KMS-11 (cell line): ENCODE results near the gene PSG4.
A peak's percentile ranks its signal among the peaks of the same experiment; 100 is the strongest.
"Not testable (repeated sequence)": the region's sequence is repeated elsewhere in the genome, so short reads cannot be mapped to it uniquely, and the experiment has no call there.

Experiments
- H2AFZ ChIP-seq: fragments of 200-600 bp; sonication (generic); 2 replicates; pipeline ENCODE4 v1.6.1; 2016; ENCODE audit warnings: antibody characterized with exemption, mixed run types, low read depth
- H3K27ac ChIP-seq: fragments of 200-600 bp; sonication (generic); 2 replicates; pipeline ENCODE4 v1.6.1; 2016; ENCODE audit warnings: mild to moderate bottlenecking, mixed run types
- H3K27me3 ChIP-seq: fragments of 200-600 bp; sonication (generic); 2 replicates; pipeline ENCODE4 v1.6.1; 2017; ENCODE audit warnings: mild to moderate bottlenecking, low read depth, mixed run types, moderate library complexity; ENCODE audit not compliant: insufficient read depth
- H3K36me3 ChIP-seq: fragments of 200-600 bp; sonication (generic); 2 replicates; pipeline ENCODE4 v1.6.1; 2017; ENCODE audit warnings: mild to moderate bottlenecking, mixed run types; ENCODE audit not compliant: insufficient read depth
- H3K4me1 ChIP-seq: fragments of 200-600 bp; sonication (generic); 2 replicates; pipeline ENCODE4 v1.6.1; 2016; ENCODE audit warnings: mild to moderate bottlenecking, low read depth, mixed run types; ENCODE audit not compliant: poor library complexity, severe bottlenecking
- H3K4me2 ChIP-seq: fragments of 200-600 bp; sonication (generic); 2 replicates; pipeline ENCODE4 v1.7.0; 2016; ENCODE audit warnings: mild to moderate bottlenecking, mixed run types
- H3K4me3 ChIP-seq: fragments of 200-600 bp; sonication (generic); IDR thresholded peaks from 2 replicates; pipeline ENCODE4 v1.6.1; 2017; ENCODE audit warnings: low read depth, low read length, mixed read lengths; ENCODE audit not compliant: insufficient read depth
- H3K79me2 ChIP-seq: fragments of 200-600 bp; sonication (generic); 2 replicates; pipeline ENCODE4 v1.6.1; 2016; ENCODE audit warnings: low read depth, mixed run types; ENCODE audit not compliant: insufficient read depth
- H3K9ac ChIP-seq: fragments of 200-600 bp; sonication (generic); 2 replicates; pipeline ENCODE4 v1.6.1; 2016; ENCODE audit warnings: mild to moderate bottlenecking, mixed run types
- H4K20me1 ChIP-seq: fragments of 200-600 bp; sonication (generic); 2 replicates; pipeline ENCODE4 v1.6.1; 2016; ENCODE audit warnings: mild to moderate bottlenecking, mixed run types; ENCODE audit not compliant: insufficient read depth
- CTCF ChIP-seq: fragments of 200-600 bp; sonication (generic); conservative IDR thresholded peaks from 2 replicates; pipeline ENCODE4 v1.6.1; 2017; ENCODE audit warnings: low read depth, mild to moderate bottlenecking, antibody characterized with exemption, low read length, moderate library complexity, mixed read lengths

PSG4 gene

GRCh38 chr19:43188092-43188491, 17.3 kb downstream of the PSG4 start:
- not testable (repeated sequence) for H3K27me3 ChIP-seq, H3K36me3 ChIP-seq, H2AFZ ChIP-seq, H3K9ac ChIP-seq, H3K27ac ChIP-seq, H3K4me2 ChIP-seq, H4K20me1 ChIP-seq, H3K4me1 ChIP-seq, H3K4me3 ChIP-seq, H3K79me2 ChIP-seq

- not testable (repeated sequence) for H3K36me3 ChIP-seq, H3K27ac ChIP-seq, H3K9ac ChIP-seq, H3K4me3 ChIP-seq, H3K4me2 ChIP-seq, H3K4me1 ChIP-seq, H3K79me2 ChIP-seq, H4K20me1 ChIP-seq, H3K27me3 ChIP-seq, H2AFZ ChIP-seq
Measured at GRCh38 chr19:43186311-43186935, 19.0 kb downstream of the PSG4 start, which contains the start of gene PSG5. Gene PSG5 (minus strand): TSS chr19:43186536. CDS start chr19:43186405, 131 bp downstream.

GRCh38 chr19:43181869-43182771, 23.3 kb downstream of the PSG4 start:
- not testable (repeated sequence) for H2AFZ ChIP-seq, H3K27me3 ChIP-seq, H3K4me1 ChIP-seq, H3K4me2 ChIP-seq, H3K27ac ChIP-seq, H3K79me2 ChIP-seq, H3K9ac ChIP-seq, H4K20me1 ChIP-seq, H3K4me3 ChIP-seq, H3K36me3 ChIP-seq

GRCh38 chr19:43179569-43180147, 25.8 kb downstream of the PSG4 start:
- not testable (repeated sequence) for H2AFZ ChIP-seq, H3K79me2 ChIP-seq, H3K27me3 ChIP-seq, H3K9ac ChIP-seq, H3K4me2 ChIP-seq, H4K20me1 ChIP-seq, H3K27ac ChIP-seq, H3K4me3 ChIP-seq, H3K36me3 ChIP-seq, H3K4me1 ChIP-seq
- 0 out of 2 replicates have a peak, but pooled peaks have one; percentile 13 for TF ChIP-seq CTCF

GRCh38 chr19:43178577-43178976, 26.9 kb downstream of the PSG4 start:
- H3K36me3 ChIP-seq, H2AFZ ChIP-seq, H3K9ac ChIP-seq, H3K4me1 ChIP-seq, H3K79me2 ChIP-seq, H3K4me3 ChIP-seq, H3K27ac ChIP-seq, H3K27me3 ChIP-seq, H4K20me1 ChIP-seq, H3K4me2 ChIP-seq: not testable (repeated sequence)

GRCh38 chr19:43165906-43166305, 39.5 kb downstream of the PSG4 start:
- H3K36me3 ChIP-seq, H3K27me3 ChIP-seq, H3K9ac ChIP-seq, H3K4me1 ChIP-seq, H2AFZ ChIP-seq, H4K20me1 ChIP-seq, H3K27ac ChIP-seq, H3K4me3 ChIP-seq, H3K4me2 ChIP-seq, H3K79me2 ChIP-seq: not testable (repeated sequence)

- not testable (repeated sequence) for H3K4me3 ChIP-seq, H4K20me1 ChIP-seq, H3K4me2 ChIP-seq, H3K27me3 ChIP-seq, H3K9ac ChIP-seq, H3K79me2 ChIP-seq, H3K36me3 ChIP-seq, H2AFZ ChIP-seq, H3K4me1 ChIP-seq, H3K27ac ChIP-seq
Measured at GRCh38 chr19:43163135-43163534, 42.3 kb downstream of the PSG4 start.

GRCh38 chr19:43162261-43162660, 43.2 kb downstream of the PSG4 start:
- not testable (repeated sequence) for H3K79me2 ChIP-seq, H3K36me3 ChIP-seq, H3K9ac ChIP-seq, H4K20me1 ChIP-seq, H3K4me3 ChIP-seq, H2AFZ ChIP-seq, H3K27me3 ChIP-seq, H3K4me1 ChIP-seq, H3K27ac ChIP-seq, H3K4me2 ChIP-seq
